Ovary (tissue), 9 donors: ENCODE data around the gene HSPA12A. TPM values are rescaled to one million over a fixed set of nuclear protein-coding genes. Genes with fewer than 3 reads are reported as not detected.

ENCODE experiments used
- DNase-seq, 5 donors: peaks; one replicate each; pipeline ENCODE4 v3.0.0-alpha.2; 2019 to 2020
- H3K27ac ChIP-seq, 2 donors: fragments of 200-600 bp; one replicate each; pipeline versions ENCODE4 v1.5.1 to v1.8.0; 2019 to 2022
- H3K27me3 ChIP-seq: fragments of 200-600 bp; one replicate; pipeline ENCODE4 v1.8.0; 2022
- H3K36me3 ChIP-seq: fragments of 200-600 bp; sonication (generic); one replicate; pipeline ENCODE4 v1.5.1; 2019
- H3K4me1 ChIP-seq: one replicate; pipeline ENCODE4 v1.8.1; 2013; ENCODE audit warnings: mild to moderate bottlenecking, moderate library complexity; ENCODE audit not compliant: insufficient read depth
- H3K4me3 ChIP-seq: fragments of 200-600 bp; sonication (generic); one replicate; pipeline ENCODE4 v1.5.1; 2017
- H3K9me3 ChIP-seq, 2 donors: fragments of 200-600 bp in 1 of 2; sonication (generic) in 1 of 2; one replicate each; pipeline versions ENCODE4 v1.5.1 to v1.8.1; 2013 to 2019; ENCODE audit warnings: mild to moderate bottlenecking in 1 of 2, moderate library complexity in 1 of 2
- CTCF ChIP-seq, 3 donors: fragments of 450-650 bp in 2 of 3; fragments of 200-600 bp in 1 of 3; IDR thresholded peaks; one replicate each; pipeline versions ENCODE4 v1.5.1 to v1.8.0; 2016 to 2022; ENCODE audit warnings: antibody characterized with exemption in 3 of 3, mild to moderate bottlenecking in 1 of 3
- EP300 ChIP-seq: sonication (generic); formaldehyde crosslinking; IDR thresholded peaks from one replicate; pipeline ENCODE4 v1.6.1; 2017; ENCODE audit warnings: antibody characterized with exemption
- POLR2A ChIP-seq: fragments of 450-650 bp; IDR thresholded peaks from one replicate; pipeline ENCODE4 v1.6.1; 2017; ENCODE audit warnings: antibody characterized with exemption, mild to moderate bottlenecking, moderate library complexity
- WGBS, 3 donors: extraction: QIAGEN DNeasy Blood & Tissue Kit in 1 of 3; methylation state at CpG; one replicate each; pipeline versions ENCODE4 v1.1.5 to v1.1.7; 2013 to 2017; 5-methylcytosine and 5-hydroxymethylcytosine counted together
- intact Hi-C, 4 donors: fragments of 100-400 bp; cut with DNase I; formaldehyde crosslinking; loops; one replicate each; pipeline versions ENCODE4 v1.11.0 to v1.15.1; 2022 to 2023
- polyA plus RNA-seq, 2 donors: library from polyadenylated mRNA; stranded (reverse); fragments of 200-250 nt in 1 of 2; fragments of 350-450 nt in 1 of 2; fragmentation: Illumina TruSeq in 1 of 2; extraction: RNeasy Lipid Tissue Mini Kit (QIAGEN cat#74804) in 1 of 2; gene quantifications; one replicate each; pipeline ENCODE4 v1.2.3, GENCODE V29; 2013 to 2014
- total RNA-seq, 7 donors: library from RNA; depleted of rRNA in 2 of 7; stranded (reverse); fragments of >200 nt in 2 of 7; fragmentation: NEBNext Ultra II Directional in 3 of 7; extraction: Animal tissue kit (Norgen Biotek cat#: 25700) in 3 of 7; gene quantifications; one replicate each; pipeline versions ENCODE4 v1.1.0 to v1.2.4, GENCODE V29; 2016 to 2023
- donor health status: DM: no; HTN: no; CAD: no; lungs with moderate emphysema.
- donor health status: DM: no; HTN: no; CAD: no.
- donor health status: Bipolar disorder and iron deficiency.
- donor health status: DM: yes; HTN: yes; CAD: no.
- donor health status: DM: no; HTN: no; CAD: no.
- donor health status: DM: yes; HTN: yes; CAD: no.

Gene HSPA12A
- total and polyA plus RNA-seq, 9 donors, result 16.0 to 47.5 (median 36.4) TPM

- Histone ChIP-seq H3K27ac (no peak overlapping the region), H3K27me3 (no peaks in the 10 kb centered on the region), H3K36me3 (no peaks in the 10 kb centered on the region), H3K9me3 (no peaks in the 10 kb centered on the region), H3K4me1 (peaks cover 5% of the 10 kb centered on the region), H3K4me3 (no peak overlapping the region)
- 73 to 77% (median 76%) methylated on average over 8 of the region's 8 CpGs for WGBS, 3 donors
- no peak for TF ChIP-seq POLR2A
- TF ChIP-seq EP300, result no peak
- no peak for TF ChIP-seq CTCF (IDR thresholded peaks at IDR 0.05)
- intact Hi-C loops, result no loop called here
- DNase-seq, result no peak
Observed at GRCh38 chr10:116760919-116761318, 18.6 kb upstream of the HSPA12A start.

- no peak overlapping the region for H3K27ac ChIP-seq
- intact Hi-C loops, result no loop called here
- WGBS, 3 donors, result 84 to 91% (median 86%) methylated on average over 10 of the region's 10 CpGs
Observed at GRCh38 chr10:116757246-116757645, 14.9 kb upstream of the HSPA12A start.

GRCh38 chr10:116756277-116756676 is 13.9 kb upstream of the HSPA12A start:
- WGBS, 3 donors, result 25 to 37% (median 28%) methylated on average over 8 of the region's 8 CpGs
- peaks cover 5% of the 10 kb centered on the region for H3K4me1 ChIP-seq
- no peak for TF ChIP-seq POLR2A
- H3K4me3 ChIP-seq, result no peak overlapping the region
- H3K27me3 ChIP-seq, result no peaks in the 10 kb centered on the region
- intact Hi-C loops, result no loop called here
- no peaks in the 10 kb centered on the region for H3K36me3 ChIP-seq
- no peak overlapping the region for H3K27ac ChIP-seq
- no peak for DNase-seq
- no peaks in the 10 kb centered on the region for H3K9me3 ChIP-seq

More at GRCh38 chr10:116757246-116757645, 14.9 kb upstream of the HSPA12A start:
- Histone ChIP-seq H3K27me3 (no peaks in the 10 kb centered on the region), H3K36me3 (no peaks in the 10 kb centered on the region), H3K9me3 (no peaks in the 10 kb centered on the region), H3K4me3 (no peak overlapping the region), H3K4me1 (peaks cover 5% of the 10 kb centered on the region)
- DNase-seq, result no peak
- TF ChIP-seq CTCF (IDR thresholded peaks at IDR 0.05) (no peak), POLR2A (no peak), EP300 (no peak)

- Histone ChIP-seq H3K4me1 (peaks cover 3% of the 10 kb centered on the region), H3K36me3 (no peaks in the 10 kb centered on the region), H3K27ac (no peak overlapping the region), H3K9me3 (no peaks in the 10 kb centered on the region), H3K27me3 (no peaks in the 10 kb centered on the region), H3K4me3 (no peak overlapping the region)
- intact Hi-C loops, result no loop called here
- TF ChIP-seq EP300 (no peak), POLR2A (no peak), CTCF (IDR thresholded peaks at IDR 0.05) (no peak)
- DNase-seq, result no peak
- WGBS, 3 donors, result 74 to 84% (median 82%) methylated on average over 8 of the region's 8 CpGs
Observed at GRCh38 chr10:116753759-116754158, 11.4 kb upstream of the HSPA12A start.

- H3K27ac ChIP-seq, result no peak overlapping the region
- intact Hi-C loops, result no loop called here
- no peak for DNase-seq
- no peaks in the 10 kb centered on the region for H3K36me3 ChIP-seq
- no peaks in the 10 kb centered on the region for H3K9me3 ChIP-seq
- no peak overlapping the region for H3K4me3 ChIP-seq
- peaks cover 2% of the 10 kb centered on the region for H3K4me1 ChIP-seq
- H3K27me3 ChIP-seq, result no peaks in the 10 kb centered on the region
- no peak for TF ChIP-seq CTCF (IDR thresholded peaks at IDR 0.05)
- 88 to 92% (median 92%) methylated on average over 4 of the region's 4 CpGs for WGBS, 3 donors
Observed at GRCh38 chr10:116752969-116753665, 10.8 kb upstream of the HSPA12A start.
